KMS-11 (cell line): Measurements from ENCODE around the gene CDKN2C.

Experiments
- H2AFZ ChIP-seq: fragments of 200-600 bp; sonication (generic); 2 replicates; pipeline ENCODE4 v1.6.1; 2016; ENCODE audit warnings: antibody characterized with exemption, mixed run types, low read depth
- H3K27ac ChIP-seq: fragments of 200-600 bp; sonication (generic); 2 replicates; pipeline ENCODE4 v1.6.1; 2016; ENCODE audit warnings: mild to moderate bottlenecking, mixed run types
- H3K27me3 ChIP-seq: fragments of 200-600 bp; sonication (generic); 2 replicates; pipeline ENCODE4 v1.6.1; 2017; ENCODE audit warnings: mild to moderate bottlenecking, low read depth, mixed run types, moderate library complexity; ENCODE audit not compliant: insufficient read depth
- H3K36me3 ChIP-seq: fragments of 200-600 bp; sonication (generic); 2 replicates; pipeline ENCODE4 v1.6.1; 2017; ENCODE audit warnings: mild to moderate bottlenecking, mixed run types; ENCODE audit not compliant: insufficient read depth
- H3K4me1 ChIP-seq: fragments of 200-600 bp; sonication (generic); 2 replicates; pipeline ENCODE4 v1.6.1; 2016; ENCODE audit warnings: mild to moderate bottlenecking, low read depth, mixed run types; ENCODE audit not compliant: poor library complexity, severe bottlenecking
- H3K4me2 ChIP-seq: fragments of 200-600 bp; sonication (generic); 2 replicates; pipeline ENCODE4 v1.7.0; 2016; ENCODE audit warnings: mild to moderate bottlenecking, mixed run types
- H3K4me3 ChIP-seq: fragments of 200-600 bp; sonication (generic); IDR thresholded peaks from 2 replicates; pipeline ENCODE4 v1.6.1; 2017; ENCODE audit warnings: low read depth, low read length, mixed read lengths; ENCODE audit not compliant: insufficient read depth
- H3K79me2 ChIP-seq: fragments of 200-600 bp; sonication (generic); 2 replicates; pipeline ENCODE4 v1.6.1; 2016; ENCODE audit warnings: low read depth, mixed run types; ENCODE audit not compliant: insufficient read depth
- H3K9ac ChIP-seq: fragments of 200-600 bp; sonication (generic); 2 replicates; pipeline ENCODE4 v1.6.1; 2016; ENCODE audit warnings: mild to moderate bottlenecking, mixed run types
- H4K20me1 ChIP-seq: fragments of 200-600 bp; sonication (generic); 2 replicates; pipeline ENCODE4 v1.6.1; 2016; ENCODE audit warnings: mild to moderate bottlenecking, mixed run types; ENCODE audit not compliant: insufficient read depth
- CTCF ChIP-seq: fragments of 200-600 bp; sonication (generic); conservative IDR thresholded peaks from 2 replicates; pipeline ENCODE4 v1.6.1; 2017; ENCODE audit warnings: low read depth, mild to moderate bottlenecking, antibody characterized with exemption, low read length, moderate library complexity, mixed read lengths

Gene CDKN2C

GRCh38 chr1:50973255-50973654 lies 3.2 kb downstream of the CDKN2C start:
- H3K79me2 ChIP-seq: peaks cover 86% of the 10 kb centered on the region
- peak overlapping the region; percentile 72 for H3K4me2 ChIP-seq
- no peak overlapping the region for H2AFZ ChIP-seq
- H4K20me1 ChIP-seq: no peaks in the 10 kb centered on the region
- no peaks in the 10 kb centered on the region for H3K27me3 ChIP-seq
- peak overlapping the region; percentile 99 for H3K27ac ChIP-seq
- no peaks in the 10 kb centered on the region for H3K4me1 ChIP-seq
- TF ChIP-seq CTCF: no peak
- H3K36me3 ChIP-seq: peaks cover 10% of the 10 kb centered on the region; the same call in 1 of the 2 replicates
- peak overlapping the region; percentile 98 for H3K9ac ChIP-seq
- no peak overlapping the region for H3K4me3 ChIP-seq

- H3K9ac ChIP-seq: peak overlapping the region; percentile 98
- H3K27ac ChIP-seq: peak overlapping the region; percentile 99
- H3K79me2 ChIP-seq: peaks cover 86% of the 10 kb centered on the region
- peak overlapping the region; percentile 67 for H3K4me3 ChIP-seq
- H3K36me3 ChIP-seq: peaks cover 10% of the 10 kb centered on the region; the same call in 1 of the 2 replicates
- no peak for TF ChIP-seq CTCF
- no peak overlapping the region for H2AFZ ChIP-seq
- no peaks in the 10 kb centered on the region for H4K20me1 ChIP-seq
- no peaks in the 10 kb centered on the region for H3K4me1 ChIP-seq
- peak overlapping the region; percentile 72 for H3K4me2 ChIP-seq
- no peaks in the 10 kb centered on the region for H3K27me3 ChIP-seq
These were observed 4.0 kb downstream of the CDKN2C start for GRCh38 chr1:50973875-50974617.

GRCh38 chr1:50974618-50974935 lies 4.5 kb downstream of the CDKN2C start:
- Histone ChIP-seq H4K20me1 (no peaks in the 10 kb centered on the region), H3K4me2 (peak overlapping the region; percentile 72), H3K4me3 (peak overlapping the region; percentile 67), H3K9ac (peak overlapping the region; percentile 98), H3K79me2 (peaks cover 86% of the 10 kb centered on the region), H3K27ac (peak overlapping the region; percentile 99), H3K27me3 (no peaks in the 10 kb centered on the region), H2AFZ (no peak overlapping the region), H3K4me1 (no peaks in the 10 kb centered on the region), H3K36me3 (peaks cover 10% of the 10 kb centered on the region; the same call in 1 of the 2 replicates)
- no peak for TF ChIP-seq CTCF

- H4K20me1 ChIP-seq: no peaks in the 10 kb centered on the region
- H3K27ac ChIP-seq: peak overlapping the region; percentile 99
- peaks cover 10% of the 10 kb centered on the region; the same call in 1 of the 2 replicates for H3K36me3 ChIP-seq
- peak overlapping the region; percentile 98 for H3K9ac ChIP-seq
- H3K4me1 ChIP-seq: no peaks in the 10 kb centered on the region
- H3K4me3 ChIP-seq: no peak overlapping the region
- TF ChIP-seq CTCF: no peak
- no peak overlapping the region for H2AFZ ChIP-seq
- peaks cover 86% of the 10 kb centered on the region for H3K79me2 ChIP-seq
- H3K4me2 ChIP-seq: peak overlapping the region; percentile 72
- no peaks in the 10 kb centered on the region for H3K27me3 ChIP-seq
These were observed 5.4 kb downstream of the CDKN2C start for GRCh38 chr1:50975436-50975835.
